HEK293 (cell line): ENCODE data around the gene CRNKL1.

Experiments used
- EGR2 ChIP-seq: fragments of 450-650 bp; formaldehyde crosslinking; IDR thresholded peaks from 2 replicates; pipeline ENCODE4 v1.5.1; 2016; ENCODE audit warnings: low read depth, missing biosample characterization, missing genetic modification characterization
- KLF17 ChIP-seq: fragments of 450-650 bp; formaldehyde crosslinking; IDR thresholded peaks from 2 replicates; pipeline ENCODE4 v1.5.1; 2016; ENCODE audit warnings: missing biosample characterization, missing genetic modification characterization
- REST ChIP-seq: fragments of 450-650 bp; formaldehyde crosslinking; IDR thresholded peaks from 2 replicates; pipeline ENCODE4 v1.5.1; 2016; ENCODE audit warnings: missing biosample characterization, missing genetic modification characterization
- YY2 ChIP-seq: fragments of 450-650 bp; formaldehyde crosslinking; IDR thresholded peaks from 2 replicates; pipeline ENCODE4 v1.5.1; 2016; ENCODE audit warnings: missing biosample characterization, missing genetic modification characterization
- ZNF112 ChIP-seq: fragments of 450-650 bp; formaldehyde crosslinking; IDR thresholded peaks from 2 replicates; pipeline ENCODE4 v1.5.0; 2017; ENCODE audit warnings: missing biosample characterization, missing genetic modification characterization
- ZNF114 ChIP-seq: fragments of 450-650 bp; formaldehyde crosslinking; IDR thresholded peaks from 2 replicates; pipeline ENCODE4 v1.5.0; 2017; ENCODE audit warnings: missing biosample characterization, missing genetic modification characterization
- ZNF404 ChIP-seq: fragments of 450-650 bp; formaldehyde crosslinking; IDR thresholded peaks from 2 replicates; pipeline ENCODE4 v1.5.1; 2017; ENCODE audit warnings: missing biosample characterization, missing genetic modification characterization
- ZNF426 ChIP-seq: fragments of 450-650 bp; formaldehyde crosslinking; IDR thresholded peaks from 2 replicates; pipeline ENCODE4 v1.5.1; 2017; ENCODE audit warnings: missing biosample characterization, missing genetic modification characterization, mild to moderate bottlenecking, inconsistent platforms, moderate library complexity
- ZNF555 ChIP-seq: fragments of 450-650 bp; formaldehyde crosslinking; conservative IDR thresholded peaks from 2 replicates; pipeline ENCODE4 v1.5.1; 2017; ENCODE audit warnings: missing biosample characterization, mild to moderate bottlenecking, missing genetic modification characterization, inconsistent platforms
- ZNF629 ChIP-seq: fragments of 450-650 bp; formaldehyde crosslinking; IDR thresholded peaks from 2 replicates; pipeline ENCODE4 v1.5.1; 2017; ENCODE audit warnings: missing biosample characterization, missing genetic modification characterization
- TF ChIP-seq, protein P1 (sequence below): fragments of 450-650 bp; formaldehyde crosslinking; IDR thresholded peaks from 2 replicates; pipeline ENCODE4 v1.5.1; 2016; ENCODE audit warnings: missing biosample characterization, missing genetic modification characterization
- TF ChIP-seq, protein P2 (sequence below): fragments of 450-650 bp; formaldehyde crosslinking; IDR thresholded peaks from 2 replicates; pipeline ENCODE4 v1.5.1; 2016; ENCODE audit warnings: missing biosample characterization, missing genetic modification characterization, borderline replicate concordance
- TF ChIP-seq, protein P3 (sequence below): fragments of 450-650 bp; formaldehyde crosslinking; IDR thresholded peaks from 2 replicates; pipeline ENCODE4; 2016; ENCODE audit warnings: missing biosample characterization, missing genetic modification characterization

DNA sequence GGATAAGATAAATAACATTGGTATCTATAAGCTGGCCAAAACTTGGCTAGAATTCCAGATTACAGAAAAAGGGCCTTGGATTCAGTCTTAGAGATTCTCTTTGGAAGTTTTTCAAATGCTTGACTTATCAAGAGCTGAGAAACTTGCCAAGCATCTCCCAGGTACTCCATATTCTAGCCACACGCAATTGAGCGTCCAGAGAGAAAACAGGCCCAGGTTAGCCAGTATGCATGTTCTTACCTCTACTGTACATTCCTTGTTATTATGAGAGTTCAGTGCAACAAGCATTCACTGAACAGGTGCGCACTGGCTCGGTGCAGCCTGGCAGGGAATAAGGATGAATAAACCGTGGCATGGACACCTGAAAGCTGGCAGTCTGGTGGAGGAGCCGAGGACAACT is 13.7 kb downstream of the CRNKL1 start:
- TF ChIP-seq, protein P1, sequence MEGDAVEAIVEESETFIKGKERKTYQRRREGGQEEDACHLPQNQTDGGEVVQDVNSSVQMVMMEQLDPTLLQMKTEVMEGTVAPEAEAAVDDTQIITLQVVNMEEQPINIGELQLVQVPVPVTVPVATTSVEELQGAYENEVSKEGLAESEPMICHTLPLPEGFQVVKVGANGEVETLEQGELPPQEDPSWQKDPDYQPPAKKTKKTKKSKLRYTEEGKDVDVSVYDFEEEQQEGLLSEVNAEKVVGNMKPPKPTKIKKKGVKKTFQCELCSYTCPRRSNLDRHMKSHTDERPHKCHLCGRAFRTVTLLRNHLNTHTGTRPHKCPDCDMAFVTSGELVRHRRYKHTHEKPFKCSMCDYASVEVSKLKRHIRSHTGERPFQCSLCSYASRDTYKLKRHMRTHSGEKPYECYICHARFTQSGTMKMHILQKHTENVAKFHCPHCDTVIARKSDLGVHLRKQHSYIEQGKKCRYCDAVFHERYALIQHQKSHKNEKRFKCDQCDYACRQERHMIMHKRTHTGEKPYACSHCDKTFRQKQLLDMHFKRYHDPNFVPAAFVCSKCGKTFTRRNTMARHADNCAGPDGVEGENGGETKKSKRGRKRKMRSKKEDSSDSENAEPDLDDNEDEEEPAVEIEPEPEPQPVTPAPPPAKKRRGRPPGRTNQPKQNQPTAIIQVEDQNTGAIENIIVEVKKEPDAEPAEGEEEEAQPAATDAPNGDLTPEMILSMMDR (tag by site-specific recombination), result no peak
- TF ChIP-seq YY2 (tag by site-specific recombination) (no peak), ZNF404 (tag by site-specific recombination) (no peak), ZNF629 (tag by site-specific recombination) (no peak), REST (tag by site-specific recombination) (no peak), ZNF555 (tag by site-specific recombination) (no peak), ZNF112 (tag by site-specific recombination) (no peak), ZNF426 (tag by site-specific recombination) (no peak), KLF17 (no peak), EGR2 (tag by site-specific recombination) (no peak), ZNF114 (tag by site-specific recombination) (no peak)
- TF ChIP-seq, protein P2, sequence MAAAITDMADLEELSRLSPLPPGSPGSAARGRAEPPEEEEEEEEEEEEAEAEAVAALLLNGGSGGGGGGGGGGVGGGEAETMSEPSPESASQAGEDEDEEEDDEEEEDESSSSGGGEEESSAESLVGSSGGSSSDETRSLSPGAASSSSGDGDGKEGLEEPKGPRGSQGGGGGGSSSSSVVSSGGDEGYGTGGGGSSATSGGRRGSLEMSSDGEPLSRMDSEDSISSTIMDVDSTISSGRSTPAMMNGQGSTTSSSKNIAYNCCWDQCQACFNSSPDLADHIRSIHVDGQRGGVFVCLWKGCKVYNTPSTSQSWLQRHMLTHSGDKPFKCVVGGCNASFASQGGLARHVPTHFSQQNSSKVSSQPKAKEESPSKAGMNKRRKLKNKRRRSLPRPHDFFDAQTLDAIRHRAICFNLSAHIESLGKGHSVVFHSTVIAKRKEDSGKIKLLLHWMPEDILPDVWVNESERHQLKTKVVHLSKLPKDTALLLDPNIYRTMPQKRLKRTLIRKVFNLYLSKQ, result no peak
- TF ChIP-seq, protein P3, sequence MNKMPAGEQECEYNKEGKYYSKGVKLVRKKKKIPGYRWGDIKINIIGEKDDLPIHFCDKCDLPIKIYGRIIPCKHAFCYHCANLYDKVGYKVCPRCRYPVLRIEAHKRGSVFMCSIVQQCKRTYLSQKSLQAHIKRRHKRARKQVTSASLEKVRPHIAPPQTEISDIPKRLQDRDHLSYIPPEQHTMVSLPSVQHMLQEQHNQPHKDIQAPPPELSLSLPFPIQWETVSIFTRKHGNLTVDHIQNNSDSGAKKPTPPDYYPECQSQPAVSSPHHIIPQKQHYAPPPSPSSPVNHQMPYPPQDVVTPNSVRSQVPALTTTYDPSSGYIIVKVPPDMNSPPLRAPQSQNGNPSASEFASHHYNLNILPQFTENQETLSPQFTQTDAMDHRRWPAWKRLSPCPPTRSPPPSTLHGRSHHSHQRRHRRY (tag by site-specific recombination), result no peak
